Pons (tissue), 1 donor: ENCODE results near the gene FLCN.
"Not testable (repeated sequence)": the region's sequence is repeated elsewhere in the genome, so short reads cannot be mapped to it uniquely, and the experiment has no call there.

Experiments used
- DNase-seq: peaks from one replicate; pipeline ENCODE4 v3.0.0-alpha.2; 2016; ENCODE audit warnings: low spot score

Gene FLCN

DNA sequence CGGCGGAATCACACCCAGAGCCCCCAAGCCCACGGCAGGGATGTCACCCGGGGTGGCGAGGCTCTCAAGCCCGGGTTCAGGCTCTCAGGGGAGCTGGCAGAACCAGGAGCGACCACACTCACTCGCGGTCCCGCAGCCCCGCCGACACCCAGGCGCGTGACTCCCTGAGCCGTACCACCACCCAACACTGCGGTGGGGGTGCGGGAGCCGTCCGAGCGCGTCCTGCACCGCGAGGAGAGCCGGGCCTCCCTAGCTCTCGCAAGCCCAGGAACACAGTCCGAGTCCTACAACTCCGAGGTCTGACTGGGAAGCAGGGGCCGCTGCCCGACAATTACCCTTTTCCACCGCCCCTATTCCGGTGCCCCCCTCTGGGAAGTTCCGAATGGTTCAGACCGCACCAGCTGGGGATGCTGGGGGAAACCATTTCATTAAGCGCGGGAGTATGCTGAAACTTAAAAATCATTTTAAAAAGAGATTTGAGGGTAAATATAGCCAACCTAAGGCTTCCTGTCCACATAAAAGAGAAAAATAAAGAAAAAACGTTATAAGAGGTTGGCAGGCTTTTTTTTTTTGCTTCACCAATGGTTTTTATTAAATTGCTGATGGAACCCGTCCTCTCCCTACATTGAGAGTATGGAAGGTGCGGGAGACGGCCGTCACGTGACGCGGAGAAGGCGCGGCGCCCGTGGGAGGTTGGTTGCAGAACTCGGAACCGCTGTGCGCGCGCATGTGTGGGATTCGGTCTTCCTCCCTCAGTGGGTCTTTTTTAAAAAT, at the start of gene FLCN:
FLCN (minus strand) TSS at position 143 of the 774 bp plus-strand sequence. CDS start 9,031 bp downstream, outside the sequence.
- DNase-seq = peak; percentile 90

GRCh38 chr17:17285951-17286350, 49.0 kb upstream of the FLCN start:
- no peak for DNase-seq

- DNase-seq = peak; percentile 98
Observed at GRCh38 chr17:17280613-17281549, 43.9 kb upstream of the FLCN start, which contains the start of gene COPS3. Gene COPS3, minus strand, starts transcription at chr17:17281246. Its CDS starts 60 bp downstream, at chr17:17281186.

DNA sequence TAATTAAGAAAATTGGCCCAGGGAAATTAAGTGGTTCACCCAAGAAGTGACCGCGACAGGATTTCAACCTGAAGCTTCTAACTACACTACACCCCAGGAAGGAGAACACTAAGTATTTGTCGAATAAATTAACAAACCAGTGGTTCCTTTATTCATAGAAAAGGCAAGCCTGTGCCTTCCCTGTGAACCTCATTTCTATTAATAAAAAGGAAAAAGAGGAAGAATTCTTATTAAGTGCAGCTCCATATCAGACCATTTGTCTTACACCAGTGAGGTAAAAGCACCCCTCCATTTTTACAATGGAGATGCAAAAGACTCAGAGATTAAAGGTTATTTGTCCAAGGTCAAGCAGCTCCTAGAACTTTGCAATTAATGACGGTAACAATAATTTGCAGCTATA, 42.3 kb upstream of the FLCN start:
- no peak for DNase-seq

DNA sequence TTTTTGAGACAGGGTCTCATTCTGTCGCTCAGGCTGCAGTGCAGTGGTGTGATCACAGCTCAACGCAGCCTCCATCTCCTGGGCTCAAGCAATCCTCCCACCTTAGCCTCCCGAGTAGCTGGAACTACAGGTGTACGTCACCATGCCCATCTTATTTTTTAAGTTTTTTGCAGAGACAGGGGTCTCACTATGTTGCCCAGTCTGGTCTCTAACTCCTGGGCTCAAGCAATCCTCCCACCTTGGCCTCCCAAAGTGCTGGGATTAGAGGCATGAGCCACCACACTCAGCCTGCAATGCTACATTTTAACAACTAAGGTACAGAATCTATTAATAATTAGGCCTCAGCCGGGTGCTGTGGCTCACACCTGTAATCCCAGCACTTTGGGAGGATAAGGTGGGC, 40.5 kb upstream of the FLCN start:
- DNase-seq = not testable (repeated sequence)

- DNase-seq = peak; percentile 22
Observed at GRCh38 chr17:17275971-17276370, 39.0 kb upstream of the FLCN start.

DNA sequence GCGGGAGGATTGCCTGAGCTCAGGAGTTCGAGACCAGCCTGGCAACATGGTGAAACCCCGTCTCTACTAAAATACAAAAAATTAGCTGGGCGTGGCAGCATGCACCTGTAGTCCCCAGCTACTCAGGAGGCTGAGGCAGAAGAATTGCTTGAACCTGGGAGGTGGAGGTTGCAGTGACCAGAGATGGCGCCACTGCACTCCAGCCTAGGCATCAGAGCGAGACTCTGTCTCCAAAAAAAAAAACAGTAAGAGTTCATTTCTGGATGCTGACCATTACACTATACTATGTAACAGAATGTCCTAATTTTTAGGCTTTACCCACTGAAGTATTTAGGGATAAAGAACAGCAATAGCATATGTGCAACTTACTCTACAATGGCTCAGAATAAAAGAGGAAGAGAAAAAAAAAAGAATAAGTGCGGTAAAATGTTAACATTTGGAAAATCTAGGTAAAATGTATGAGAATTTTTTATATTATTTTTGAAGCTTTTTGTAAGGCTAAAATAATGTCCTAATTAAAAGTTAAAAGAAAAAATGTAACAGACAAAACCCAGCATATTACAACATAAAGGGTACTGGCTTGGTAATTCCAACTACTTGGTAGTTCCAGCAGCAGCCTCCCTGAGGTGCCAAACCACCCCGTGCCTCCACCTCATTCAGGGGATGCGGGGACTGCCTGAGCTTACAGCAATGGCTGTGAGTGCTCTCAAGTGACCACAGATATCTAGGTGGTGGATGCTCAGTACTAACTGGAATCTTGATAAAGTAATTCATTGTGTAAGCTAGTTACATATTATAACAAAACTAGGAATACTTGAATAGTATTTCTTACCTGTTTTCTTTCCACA, 33.2 kb upstream of the FLCN start:
- no peak for DNase-seq

GRCh38 chr17:17264430-17264829, 27.5 kb upstream of the FLCN start:
- no peak for DNase-seq

DNA sequence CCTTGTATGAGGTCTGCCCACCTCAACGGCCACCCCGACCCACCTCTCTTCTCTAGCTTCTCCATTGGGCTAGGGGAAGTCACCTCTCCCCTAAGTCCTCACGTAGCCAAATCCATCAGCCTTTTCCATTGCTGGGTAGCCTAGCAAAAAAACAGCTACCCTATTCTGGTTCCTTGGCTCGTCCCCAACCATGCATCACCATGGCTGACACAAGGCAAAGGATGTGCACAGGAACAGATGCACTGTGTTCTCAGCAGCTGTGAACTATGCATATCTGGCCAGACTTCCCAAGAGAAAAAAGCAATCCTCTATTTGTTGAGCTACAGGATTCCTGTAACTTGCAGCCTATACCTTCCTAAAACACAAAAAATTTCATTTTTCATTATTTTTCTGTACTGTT, 22.0 kb upstream of the FLCN start:
- peak; percentile 88 for DNase-seq

- no peak for DNase-seq
Observed at GRCh38 chr17:17258011-17258410, 21.0 kb upstream of the FLCN start.

DNA sequence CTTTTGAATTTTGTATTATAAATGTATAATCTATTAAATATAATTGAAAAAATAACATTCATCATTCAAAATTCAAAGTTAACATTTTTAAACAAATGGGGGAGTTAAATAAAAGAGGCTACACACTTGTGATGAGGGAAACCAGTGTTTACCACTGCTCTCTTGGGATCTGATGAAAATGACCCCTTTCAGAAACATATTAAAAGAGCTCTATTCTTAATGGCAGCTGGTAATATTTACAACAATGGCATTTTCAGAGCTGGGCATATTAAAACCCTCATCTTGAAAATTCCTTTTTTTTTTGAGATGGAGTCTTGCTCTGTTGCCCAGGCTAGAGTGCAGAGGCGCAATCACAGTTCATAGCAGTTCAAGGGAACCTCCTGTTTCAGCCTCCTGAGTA, 19.3 kb upstream of the FLCN start:
- DNase-seq = peak; percentile 53

- DNase-seq = not testable (repeated sequence)
Observed at GRCh38 chr17:17255689-17256088, 18.7 kb upstream of the FLCN start.

DNA sequence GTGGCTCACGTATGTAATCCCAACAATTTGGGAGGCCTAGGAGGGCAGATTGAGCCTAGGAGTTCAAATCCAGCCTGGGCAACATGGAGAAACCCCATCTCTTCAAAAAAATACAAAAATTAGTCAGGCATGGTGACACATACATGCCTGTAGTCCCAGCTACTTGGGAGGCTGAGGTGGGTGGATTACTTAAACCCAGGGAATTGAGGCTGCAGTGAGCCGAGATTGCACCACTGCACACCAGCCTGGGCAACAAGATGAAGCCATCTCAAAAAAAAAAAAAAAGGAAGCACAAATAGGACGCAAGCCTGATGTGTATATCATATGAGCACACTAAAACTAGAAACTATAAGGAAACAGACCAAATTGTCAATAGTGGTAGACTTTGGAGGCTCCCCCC, 17.1 kb upstream of the FLCN start:
- no peak for DNase-seq

DNA sequence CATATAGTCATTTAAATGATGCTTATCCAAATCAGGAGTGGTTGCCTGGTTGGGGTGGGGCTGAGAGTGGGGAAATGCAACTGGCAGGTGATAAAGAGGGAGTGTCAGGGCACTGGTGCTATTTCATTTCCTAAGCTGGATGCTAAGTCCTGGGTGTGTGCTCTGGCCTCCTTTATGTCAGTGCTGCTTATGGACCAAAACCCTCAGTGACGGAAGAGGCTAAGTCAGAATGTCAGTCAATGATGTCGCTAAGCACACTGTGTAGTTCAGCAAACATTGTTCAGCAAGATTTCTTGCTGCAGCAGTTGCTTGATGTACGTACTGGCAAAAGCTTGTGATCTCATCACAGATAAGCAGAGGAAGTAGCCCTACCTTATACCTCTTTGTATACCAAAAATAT, 16.4 kb upstream of the FLCN start:
- no peak for DNase-seq

DNA sequence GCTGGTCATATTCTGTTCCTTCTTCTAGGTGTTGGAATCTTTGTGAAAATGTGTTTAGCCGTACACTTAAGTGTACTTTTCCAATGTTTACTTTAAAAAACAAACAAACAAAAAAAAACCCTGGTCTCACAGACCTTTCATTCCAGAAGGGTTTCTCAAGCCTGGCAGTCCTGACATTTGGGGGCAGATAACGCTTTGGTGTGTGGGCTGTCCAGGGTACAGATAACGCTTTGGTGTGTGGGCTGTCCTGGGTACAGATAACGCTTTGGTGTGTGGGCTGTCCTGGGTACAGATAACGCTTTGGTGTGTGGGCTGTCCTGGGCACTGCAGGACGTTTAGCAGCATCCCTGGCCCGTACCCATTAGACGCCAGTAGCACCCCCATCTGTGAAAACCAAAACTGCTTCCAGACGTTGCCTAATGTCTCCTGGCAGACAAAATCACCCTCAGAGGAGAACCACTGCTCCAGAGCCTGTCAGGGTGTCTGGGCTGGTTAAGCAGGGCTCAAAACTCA, 15.2 kb upstream of the FLCN start:
- no peak for DNase-seq

DNA sequence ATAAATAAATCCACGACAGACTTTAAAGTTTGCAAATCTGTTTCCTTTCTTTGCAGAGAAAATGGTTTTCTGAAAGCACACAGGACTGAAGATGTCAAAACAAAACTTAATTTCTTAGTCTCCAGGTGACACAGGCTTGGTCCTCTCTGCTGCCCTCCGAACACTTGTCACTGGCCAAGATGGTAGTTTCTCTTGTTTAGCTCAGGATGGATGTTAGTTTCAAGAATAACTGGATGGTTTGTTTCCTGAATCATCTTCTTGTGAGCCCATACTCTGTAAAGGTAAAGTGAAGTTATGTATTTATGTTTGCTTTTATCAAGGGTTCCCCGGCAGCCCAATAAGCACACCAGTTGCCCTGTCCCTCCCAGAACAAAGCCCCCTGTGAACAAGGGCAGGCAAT, 9.9 kb upstream of the FLCN start:
- no peak for DNase-seq

- DNase-seq = no peak
Observed at GRCh38 chr17:17243163-17243562, 6.2 kb upstream of the FLCN start.

GRCh38 chr17:17242246-17242645, 5.3 kb upstream of the FLCN start:
- no peak for DNase-seq

- DNase-seq = no peak
Observed at GRCh38 chr17:17241656-17242055, 4.7 kb upstream of the FLCN start.

DNA sequence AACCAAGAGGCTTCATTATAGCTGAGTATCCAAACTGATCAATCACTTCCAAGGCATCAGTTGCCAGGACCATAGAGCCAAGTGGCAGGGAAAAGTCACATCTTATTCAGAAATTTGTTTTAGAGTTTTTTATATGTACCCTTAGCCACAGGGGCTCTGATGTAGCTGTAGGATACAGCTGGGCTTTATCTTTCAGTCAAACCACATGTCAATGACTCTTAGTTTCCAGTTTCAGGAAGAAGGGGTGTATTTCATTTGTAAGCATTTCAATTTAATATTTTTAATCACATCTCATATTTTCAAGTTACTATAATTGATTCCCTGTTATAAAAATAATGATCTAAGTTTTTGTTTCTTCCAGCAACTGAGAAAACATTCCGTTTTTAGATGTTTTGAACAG, 2.9 kb upstream of the FLCN start:
- no peak for DNase-seq

DNA sequence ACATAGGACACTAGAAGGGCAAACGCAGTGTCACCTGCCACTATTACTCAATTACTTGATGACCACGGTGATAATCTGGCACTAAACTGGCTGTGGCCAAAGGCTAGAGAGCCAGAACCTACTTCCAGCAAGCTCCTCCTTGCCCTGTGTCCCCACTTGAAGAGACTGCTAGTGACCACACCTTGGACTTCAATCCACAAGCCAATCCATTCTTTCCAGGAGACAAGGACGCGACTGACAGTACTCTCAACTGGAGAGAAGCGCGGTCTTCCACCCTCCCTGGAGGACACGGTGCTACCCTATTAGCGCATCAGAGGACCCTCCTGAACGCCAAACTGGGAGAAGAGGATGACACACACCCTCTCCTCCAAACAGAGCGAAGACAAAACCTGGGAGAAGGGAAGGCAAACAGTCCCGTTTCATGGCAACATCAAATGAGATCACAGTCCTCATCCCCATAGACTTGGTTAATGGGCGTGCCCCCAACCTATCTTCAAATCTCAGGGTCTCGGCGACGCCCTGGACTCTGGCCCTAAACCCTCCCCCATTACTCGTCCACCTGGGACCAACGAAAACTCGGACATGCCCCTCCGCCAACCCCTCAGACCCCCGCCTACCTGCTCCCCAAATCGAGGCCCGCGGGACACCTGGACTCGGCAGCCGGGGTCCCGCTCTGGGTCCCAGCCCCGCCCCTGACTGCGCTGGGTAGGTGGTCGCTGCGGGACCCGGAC, 508 bp downstream of the FLCN start:
- peak; percentile 49 for DNase-seq
